ENCODE results near the gene C2orf76.

DNA sequence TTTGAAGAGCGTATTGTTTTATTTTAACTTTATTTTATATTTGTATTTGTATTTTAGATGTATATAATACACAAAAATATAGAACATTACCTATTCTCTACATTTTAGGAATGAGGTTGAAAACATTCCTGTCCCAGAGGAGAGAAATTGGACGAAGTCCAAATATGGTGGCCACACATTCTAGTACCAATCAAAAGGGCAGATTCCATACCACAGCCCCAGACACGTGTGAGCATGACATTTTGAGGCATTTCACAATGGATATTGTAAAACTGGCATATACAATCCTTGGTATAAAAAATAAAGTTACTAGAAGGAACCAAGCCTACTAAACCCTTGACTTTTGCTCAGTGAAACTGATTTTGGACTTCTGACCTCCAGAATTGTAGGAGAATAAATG lies 50.6 kb downstream of the C2orf76 start:
- TF ChIP-seq, protein P1, sequence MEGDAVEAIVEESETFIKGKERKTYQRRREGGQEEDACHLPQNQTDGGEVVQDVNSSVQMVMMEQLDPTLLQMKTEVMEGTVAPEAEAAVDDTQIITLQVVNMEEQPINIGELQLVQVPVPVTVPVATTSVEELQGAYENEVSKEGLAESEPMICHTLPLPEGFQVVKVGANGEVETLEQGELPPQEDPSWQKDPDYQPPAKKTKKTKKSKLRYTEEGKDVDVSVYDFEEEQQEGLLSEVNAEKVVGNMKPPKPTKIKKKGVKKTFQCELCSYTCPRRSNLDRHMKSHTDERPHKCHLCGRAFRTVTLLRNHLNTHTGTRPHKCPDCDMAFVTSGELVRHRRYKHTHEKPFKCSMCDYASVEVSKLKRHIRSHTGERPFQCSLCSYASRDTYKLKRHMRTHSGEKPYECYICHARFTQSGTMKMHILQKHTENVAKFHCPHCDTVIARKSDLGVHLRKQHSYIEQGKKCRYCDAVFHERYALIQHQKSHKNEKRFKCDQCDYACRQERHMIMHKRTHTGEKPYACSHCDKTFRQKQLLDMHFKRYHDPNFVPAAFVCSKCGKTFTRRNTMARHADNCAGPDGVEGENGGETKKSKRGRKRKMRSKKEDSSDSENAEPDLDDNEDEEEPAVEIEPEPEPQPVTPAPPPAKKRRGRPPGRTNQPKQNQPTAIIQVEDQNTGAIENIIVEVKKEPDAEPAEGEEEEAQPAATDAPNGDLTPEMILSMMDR (conservative IDR thresholded peaks at IDR 0.05; ENCODE audit: low read depth in 2 of 2) = no peak
- TF ChIP-seq POLR2AphosphoS5 (IDR thresholded peaks at IDR 0.05; ENCODE audit: low read depth) (no peak), JUNB (IDR thresholded peaks at IDR 0.05; ENCODE audit: unreplicated experiment) (no peak), CREB1 (CRISPR knock-in tag; IDR thresholded peaks at IDR 0.05; ENCODE audit: low read depth) (no peak), EZH2 (IDR thresholded peaks at IDR 0.05; ENCODE audit: low read depth, unreplicated experiment) (no peak), EZH2phosphoT487 (IDR thresholded peaks at IDR 0.05; ENCODE audit: unreplicated experiment) (no peak)
- TF ChIP-seq, protein P2, sequence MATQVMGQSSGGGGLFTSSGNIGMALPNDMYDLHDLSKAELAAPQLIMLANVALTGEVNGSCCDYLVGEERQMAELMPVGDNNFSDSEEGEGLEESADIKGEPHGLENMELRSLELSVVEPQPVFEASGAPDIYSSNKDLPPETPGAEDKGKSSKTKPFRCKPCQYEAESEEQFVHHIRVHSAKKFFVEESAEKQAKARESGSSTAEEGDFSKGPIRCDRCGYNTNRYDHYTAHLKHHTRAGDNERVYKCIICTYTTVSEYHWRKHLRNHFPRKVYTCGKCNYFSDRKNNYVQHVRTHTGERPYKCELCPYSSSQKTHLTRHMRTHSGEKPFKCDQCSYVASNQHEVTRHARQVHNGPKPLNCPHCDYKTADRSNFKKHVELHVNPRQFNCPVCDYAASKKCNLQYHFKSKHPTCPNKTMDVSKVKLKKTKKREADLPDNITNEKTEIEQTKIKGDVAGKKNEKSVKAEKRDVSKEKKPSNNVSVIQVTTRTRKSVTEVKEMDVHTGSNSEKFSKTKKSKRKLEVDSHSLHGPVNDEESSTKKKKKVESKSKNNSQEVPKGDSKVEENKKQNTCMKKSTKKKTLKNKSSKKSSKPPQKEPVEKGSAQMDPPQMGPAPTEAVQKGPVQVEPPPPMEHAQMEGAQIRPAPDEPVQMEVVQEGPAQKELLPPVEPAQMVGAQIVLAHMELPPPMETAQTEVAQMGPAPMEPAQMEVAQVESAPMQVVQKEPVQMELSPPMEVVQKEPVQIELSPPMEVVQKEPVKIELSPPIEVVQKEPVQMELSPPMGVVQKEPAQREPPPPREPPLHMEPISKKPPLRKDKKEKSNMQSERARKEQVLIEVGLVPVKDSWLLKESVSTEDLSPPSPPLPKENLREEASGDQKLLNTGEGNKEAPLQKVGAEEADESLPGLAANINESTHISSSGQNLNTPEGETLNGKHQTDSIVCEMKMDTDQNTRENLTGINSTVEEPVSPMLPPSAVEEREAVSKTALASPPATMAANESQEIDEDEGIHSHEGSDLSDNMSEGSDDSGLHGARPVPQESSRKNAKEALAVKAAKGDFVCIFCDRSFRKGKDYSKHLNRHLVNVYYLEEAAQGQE (IDR thresholded peaks at IDR 0.05; ENCODE audit: unreplicated experiment) = no peak
- TF ChIP-seq, protein P3, sequence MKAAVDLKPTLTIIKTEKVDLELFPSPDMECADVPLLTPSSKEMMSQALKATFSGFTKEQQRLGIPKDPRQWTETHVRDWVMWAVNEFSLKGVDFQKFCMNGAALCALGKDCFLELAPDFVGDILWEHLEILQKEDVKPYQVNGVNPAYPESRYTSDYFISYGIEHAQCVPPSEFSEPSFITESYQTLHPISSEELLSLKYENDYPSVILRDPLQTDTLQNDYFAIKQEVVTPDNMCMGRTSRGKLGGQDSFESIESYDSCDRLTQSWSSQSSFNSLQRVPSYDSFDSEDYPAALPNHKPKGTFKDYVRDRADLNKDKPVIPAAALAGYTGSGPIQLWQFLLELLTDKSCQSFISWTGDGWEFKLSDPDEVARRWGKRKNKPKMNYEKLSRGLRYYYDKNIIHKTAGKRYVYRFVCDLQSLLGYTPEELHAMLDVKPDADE (IDR thresholded peaks at IDR 0.05) = no peak

Measured in GM23338 (cell line).